Measurements from ENCODE around the gene ARFGAP1.

The ARFGAP1 gene

DNA sequence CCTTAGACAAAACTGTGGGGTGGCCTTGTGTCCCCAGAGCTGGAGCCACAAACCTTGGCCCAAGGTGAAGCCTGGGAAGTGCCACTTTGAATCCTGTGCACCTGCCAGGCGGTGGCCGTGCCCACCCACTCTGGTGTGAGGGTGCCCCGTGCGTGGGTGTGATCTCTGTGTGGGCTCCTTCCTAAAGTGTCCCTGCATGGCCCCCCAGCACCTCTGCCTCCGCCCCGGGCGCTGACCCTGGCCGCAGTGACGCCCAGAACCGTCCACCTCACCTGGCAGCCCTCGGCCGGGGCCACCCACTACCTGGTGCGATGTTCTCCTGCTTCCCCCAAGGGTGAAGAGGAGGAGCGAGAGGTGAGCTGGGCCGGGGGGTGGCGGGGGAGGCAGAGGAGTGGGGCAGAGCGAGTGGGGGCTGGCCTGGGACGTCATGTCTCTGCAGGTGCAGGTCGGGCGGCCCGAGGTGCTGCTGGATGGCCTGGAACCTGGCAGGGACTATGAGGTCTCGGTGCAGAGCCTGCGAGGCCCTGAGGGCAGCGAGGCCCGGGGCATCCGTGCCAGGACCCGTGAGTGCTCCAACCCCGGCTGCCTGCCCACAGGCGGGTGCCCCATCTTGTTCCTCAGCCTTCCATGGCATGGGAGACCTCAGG lies 38.7 kb downstream of the ARFGAP1 start:
- in situ Hi-C loops (cut with MboI; ENCODE audit: low sequenced_read_pairs, unreplicated experiment) = no loop called here
- DNase-seq (ENCODE audit: low spot score) = no peak
- TF ChIP-seq CTCF (IDR thresholded peaks at IDR 0.05; ENCODE audit: borderline replicate concordance, control extremely low read depth, extremely low read depth, insufficient read depth, missing control alignments) = no peak

DNA sequence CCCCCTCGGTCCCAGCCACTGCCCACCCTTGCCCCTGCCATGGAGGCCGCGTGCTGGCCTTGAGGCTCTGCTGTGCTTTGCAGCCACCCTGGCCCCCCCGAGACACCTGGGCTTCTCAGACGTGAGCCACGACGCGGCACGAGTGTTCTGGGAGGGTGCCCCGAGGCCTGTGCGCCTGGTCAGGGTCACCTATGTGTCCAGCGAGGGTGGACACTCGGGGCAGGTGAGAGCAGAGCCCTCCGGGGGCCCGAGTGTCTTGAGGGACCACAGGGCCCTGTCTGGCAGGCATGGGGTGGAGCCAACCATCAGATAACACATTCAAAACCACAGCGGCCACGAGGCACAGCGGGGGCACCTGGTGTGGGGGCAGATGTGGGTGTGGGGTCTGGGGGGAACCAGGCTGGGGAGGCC lies 39.2 kb downstream of the ARFGAP1 start:
- no peak for DNase-seq (ENCODE audit: low spot score)
- no peak for TF ChIP-seq CTCF (IDR thresholded peaks at IDR 0.05; ENCODE audit: borderline replicate concordance, control extremely low read depth, extremely low read depth, insufficient read depth, missing control alignments)
- in situ Hi-C loops (cut with MboI; ENCODE audit: low sequenced_read_pairs, unreplicated experiment) = no loop called here

DNA sequence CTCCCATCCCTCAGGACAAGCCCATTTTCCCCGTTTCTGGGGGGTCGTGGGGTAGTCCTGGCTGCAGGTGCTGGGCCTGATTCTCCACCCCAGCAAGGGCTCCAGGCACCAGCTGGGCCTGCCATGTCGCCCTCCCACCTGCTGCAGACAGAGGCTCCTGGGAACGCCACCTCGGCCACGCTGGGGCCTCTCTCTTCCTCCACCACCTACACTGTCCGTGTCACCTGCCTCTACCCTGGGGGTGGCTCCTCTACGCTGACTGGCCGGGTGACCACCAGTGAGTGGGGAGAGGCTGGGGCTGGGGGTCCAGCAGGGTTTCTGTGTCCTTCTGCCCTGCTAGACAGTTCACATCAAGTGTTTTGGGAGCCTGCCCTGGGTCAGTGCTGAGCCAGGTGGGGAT lies 39.7 kb downstream of the ARFGAP1 start:
- in situ Hi-C loops (cut with MboI; ENCODE audit: low sequenced_read_pairs, unreplicated experiment) = no loop called here
- no peak for TF ChIP-seq CTCF (IDR thresholded peaks at IDR 0.05; ENCODE audit: borderline replicate concordance, control extremely low read depth, extremely low read depth, insufficient read depth, missing control alignments)
- no peak for DNase-seq (ENCODE audit: low spot score)

- no peak for DNase-seq (ENCODE audit: low spot score)
- TF ChIP-seq CTCF (IDR thresholded peaks at IDR 0.05; ENCODE audit: borderline replicate concordance, control extremely low read depth, extremely low read depth, insufficient read depth, missing control alignments) = no peak
- in situ Hi-C loops (cut with MboI; ENCODE audit: low sequenced_read_pairs, unreplicated experiment) = no loop called here
Measured at GRCh38 chr20:63312690-63313348, 40.2 kb downstream of the ARFGAP1 start.

- TF ChIP-seq CTCF (IDR thresholded peaks at IDR 0.05; ENCODE audit: borderline replicate concordance, control extremely low read depth, extremely low read depth, insufficient read depth, missing control alignments) = no peak
- DNase-seq (ENCODE audit: low spot score) = no peak
- in situ Hi-C loops (cut with MboI; ENCODE audit: low sequenced_read_pairs, unreplicated experiment) = no loop called here
Measured at GRCh38 chr20:63313349-63314014, 40.9 kb downstream of the ARFGAP1 start.

DNA sequence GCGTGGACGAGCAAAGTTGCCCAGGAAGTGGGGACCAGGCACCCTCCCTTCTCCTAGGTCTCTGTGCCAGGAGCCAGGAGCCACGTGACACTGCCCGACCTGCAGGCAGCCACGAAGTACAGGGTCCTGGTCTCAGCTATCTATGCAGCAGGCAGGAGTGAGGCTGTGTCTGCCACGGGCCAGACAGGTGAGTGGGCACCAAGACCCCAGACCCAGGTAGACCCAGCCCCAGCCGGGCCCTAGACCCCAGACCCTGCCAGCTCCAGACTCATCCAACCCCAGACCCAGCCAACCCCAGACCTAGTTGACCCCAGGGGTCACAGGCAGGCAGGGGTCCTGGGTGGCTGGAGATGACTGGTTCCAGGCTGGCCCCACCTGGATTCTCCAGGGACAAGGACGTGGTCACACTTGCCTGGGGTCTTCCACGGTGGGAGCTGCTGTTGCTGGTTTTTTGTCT lies 41.4 kb downstream of the ARFGAP1 start:
- in situ Hi-C loops (cut with MboI; ENCODE audit: low sequenced_read_pairs, unreplicated experiment) = no loop called here
- no peak for TF ChIP-seq CTCF (IDR thresholded peaks at IDR 0.05; ENCODE audit: borderline replicate concordance, control extremely low read depth, extremely low read depth, insufficient read depth, missing control alignments)

More for the DNA sequence above, 41.4 kb downstream of the ARFGAP1 start:
- no peak for DNase-seq (ENCODE audit: low spot score)
